ENCODE measurements around the gene TM2D1. TPM values are rescaled to one million over a fixed set of nuclear protein-coding genes. Genes with fewer than 3 reads are reported as not detected.

Gene TM2D1
- total RNA-seq, 1 experiment from 2014 or later = 45.8 TPM

DNA sequence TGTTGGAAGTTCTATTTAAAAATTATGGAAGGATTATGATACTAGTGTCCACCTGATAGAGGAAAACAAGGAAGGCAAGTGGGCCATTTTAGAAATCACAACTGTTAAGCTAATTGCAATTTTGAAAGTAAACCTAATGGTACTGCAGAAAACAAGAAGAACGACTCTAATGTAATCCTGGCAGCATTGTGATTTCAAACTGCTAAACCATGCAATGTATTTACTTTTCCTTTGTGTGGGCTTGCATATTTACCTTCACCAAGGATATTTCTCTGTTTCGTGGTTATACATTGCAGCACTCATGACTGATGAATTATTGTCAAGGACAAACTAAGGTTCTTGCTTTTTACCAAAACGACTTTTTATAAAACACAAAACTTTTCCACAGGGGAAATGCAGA is 88.1 kb downstream of the TM2D1 start:
- intact Hi-C loops (cut with micrococcal nuclease; ENCODE audit: unreplicated experiment) = no loop called here
- peaks cover 9% of the 10 kb centered on the region for H3K4me1 Mint-ChIP-seq (ENCODE audit: low read depth, unreplicated experiment)
- TF ChIP-seq, protein P1, sequence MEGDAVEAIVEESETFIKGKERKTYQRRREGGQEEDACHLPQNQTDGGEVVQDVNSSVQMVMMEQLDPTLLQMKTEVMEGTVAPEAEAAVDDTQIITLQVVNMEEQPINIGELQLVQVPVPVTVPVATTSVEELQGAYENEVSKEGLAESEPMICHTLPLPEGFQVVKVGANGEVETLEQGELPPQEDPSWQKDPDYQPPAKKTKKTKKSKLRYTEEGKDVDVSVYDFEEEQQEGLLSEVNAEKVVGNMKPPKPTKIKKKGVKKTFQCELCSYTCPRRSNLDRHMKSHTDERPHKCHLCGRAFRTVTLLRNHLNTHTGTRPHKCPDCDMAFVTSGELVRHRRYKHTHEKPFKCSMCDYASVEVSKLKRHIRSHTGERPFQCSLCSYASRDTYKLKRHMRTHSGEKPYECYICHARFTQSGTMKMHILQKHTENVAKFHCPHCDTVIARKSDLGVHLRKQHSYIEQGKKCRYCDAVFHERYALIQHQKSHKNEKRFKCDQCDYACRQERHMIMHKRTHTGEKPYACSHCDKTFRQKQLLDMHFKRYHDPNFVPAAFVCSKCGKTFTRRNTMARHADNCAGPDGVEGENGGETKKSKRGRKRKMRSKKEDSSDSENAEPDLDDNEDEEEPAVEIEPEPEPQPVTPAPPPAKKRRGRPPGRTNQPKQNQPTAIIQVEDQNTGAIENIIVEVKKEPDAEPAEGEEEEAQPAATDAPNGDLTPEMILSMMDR (IDR thresholded peaks at IDR 0.05; ENCODE audit: unreplicated experiment) = no peak
- CTCF ChIA-PET = interaction anchor here (0.6 to 0.7 kb wide), 2 partner anchors 16 to 47 kb away, joined by 4 to 9 read pairs; no protein-coding TSS in a partner anchor
- H3K27me3 Mint-ChIP-seq (ENCODE audit: unreplicated experiment) = peaks cover 26% of the 10 kb centered on the region
- no peaks in the 10 kb centered on the region for H3K36me3 Mint-ChIP-seq (ENCODE audit: insufficient read depth, unreplicated experiment)
- no peaks in the 10 kb centered on the region for H3K9me3 Mint-ChIP-seq (ENCODE audit: low read depth, unreplicated experiment)
- no peak overlapping the region for H3K27ac Mint-ChIP-seq (ENCODE audit: unreplicated experiment)
- BruUV-seq (replicated peaks) = no TSS peak
- no peak for DNase-seq
- H3K4me3 Mint-ChIP-seq (ENCODE audit: low read depth, unreplicated experiment) = no peak overlapping the region

DNA sequence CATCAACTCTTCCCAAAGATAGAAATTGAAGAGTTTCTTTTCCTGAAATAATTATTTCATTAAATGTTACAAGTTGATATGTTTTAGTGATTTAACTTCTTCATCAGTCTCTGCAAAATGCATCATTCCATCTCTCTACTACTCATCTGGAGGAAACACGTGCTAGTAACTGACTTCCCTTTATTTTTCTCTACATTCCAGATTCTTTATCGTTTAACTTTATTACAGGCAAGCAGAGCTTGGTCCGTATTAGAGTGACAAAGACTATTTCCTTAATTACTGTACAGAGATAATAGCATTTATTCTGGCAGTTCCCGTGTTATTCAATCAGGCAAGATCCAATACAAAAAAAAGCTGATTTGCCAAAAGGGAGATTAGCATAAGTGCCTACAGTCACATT is 88.6 kb downstream of the TM2D1 start:
- CTCF ChIA-PET = interaction anchor here (0.6 to 0.7 kb wide), 2 partner anchors 15 to 47 kb away, joined by 4 to 9 read pairs; no protein-coding TSS in a partner anchor
- no TSS peak for BruUV-seq (replicated peaks)

DNA sequence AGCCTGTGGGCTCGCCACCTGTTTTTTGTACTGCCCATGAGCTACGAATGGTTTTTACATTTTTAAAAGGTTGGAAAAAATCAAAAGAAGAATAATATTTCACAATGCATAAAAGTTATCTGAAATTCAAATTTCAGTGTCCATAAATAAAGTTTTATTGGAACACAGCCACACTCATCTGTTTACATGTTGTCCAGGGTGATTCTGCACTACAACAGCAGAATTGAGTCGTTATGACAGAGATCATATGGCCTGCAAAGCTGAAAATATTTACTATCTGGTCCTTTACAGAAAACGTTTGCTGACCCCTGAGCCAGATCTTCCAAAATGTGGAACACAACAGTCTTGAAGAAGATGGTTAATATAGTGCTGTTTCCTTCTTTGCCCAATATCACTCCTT is 89.4 kb downstream of the TM2D1 start:
- BruUV-seq (replicated peaks) = no TSS peak
- H3K27me3 Mint-ChIP-seq (ENCODE audit: unreplicated experiment) = peaks cover 25% of the 10 kb centered on the region

More for the DNA sequence above, 88.6 kb downstream of the TM2D1 start:
- TF ChIP-seq, protein P1 (IDR thresholded peaks at IDR 0.05; ENCODE audit: unreplicated experiment) = no peak
- no peaks in the 10 kb centered on the region for H3K9me3 Mint-ChIP-seq (ENCODE audit: low read depth, unreplicated experiment)
- intact Hi-C loops (cut with micrococcal nuclease; ENCODE audit: unreplicated experiment) = no loop called here
- no peak for DNase-seq
- peaks cover 5% of the 10 kb centered on the region for H3K4me1 Mint-ChIP-seq (ENCODE audit: low read depth, unreplicated experiment)
- no peak overlapping the region for H3K27ac Mint-ChIP-seq (ENCODE audit: unreplicated experiment)
- H3K4me3 Mint-ChIP-seq (ENCODE audit: low read depth, unreplicated experiment) = no peak overlapping the region
- peaks cover 26% of the 10 kb centered on the region for H3K27me3 Mint-ChIP-seq (ENCODE audit: unreplicated experiment)
- H3K36me3 Mint-ChIP-seq (ENCODE audit: insufficient read depth, unreplicated experiment) = no peaks in the 10 kb centered on the region

DNA sequence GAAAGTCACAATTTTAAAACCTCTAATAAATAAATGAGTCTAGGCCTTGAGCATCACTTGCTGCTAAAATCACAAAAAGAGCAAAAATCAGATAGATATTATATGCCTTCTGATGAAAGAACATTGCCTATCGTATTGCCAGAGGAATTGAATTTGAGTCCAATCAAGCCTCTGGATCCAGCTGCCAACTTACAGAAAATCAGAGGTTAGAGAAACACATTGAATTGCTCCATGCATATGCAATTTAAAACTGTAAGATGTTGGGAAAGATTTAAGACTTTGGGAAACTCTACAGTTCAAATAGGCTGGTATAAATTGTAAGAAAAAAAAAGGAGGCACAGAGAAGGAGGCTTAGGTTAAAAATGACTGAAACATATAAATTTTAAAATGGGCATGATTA is 93.5 kb downstream of the TM2D1 start:
- no peak for DNase-seq
- no peaks in the 10 kb centered on the region for H3K36me3 Mint-ChIP-seq (ENCODE audit: insufficient read depth, unreplicated experiment)
- BruUV-seq (replicated peaks) = no TSS peak
- no peak overlapping the region for H3K4me3 Mint-ChIP-seq (ENCODE audit: low read depth, unreplicated experiment)
- no peaks in the 10 kb centered on the region for H3K4me1 Mint-ChIP-seq (ENCODE audit: low read depth, unreplicated experiment)
- CTCF ChIA-PET = no interaction called here
- intact Hi-C loops (cut with micrococcal nuclease; ENCODE audit: unreplicated experiment) = no loop called here
- TF ChIP-seq, protein P1 (IDR thresholded peaks at IDR 0.05; ENCODE audit: unreplicated experiment) = no peak
- peaks cover 13% of the 10 kb centered on the region for H3K27me3 Mint-ChIP-seq (ENCODE audit: unreplicated experiment)
- H3K9me3 Mint-ChIP-seq (ENCODE audit: low read depth, unreplicated experiment) = no peaks in the 10 kb centered on the region
- no peak overlapping the region for H3K27ac Mint-ChIP-seq (ENCODE audit: unreplicated experiment)

More for the DNA sequence above, 89.4 kb downstream of the TM2D1 start:
- Mint-ChIP-seq H3K27ac (ENCODE audit: unreplicated experiment) (no peak overlapping the region), H3K36me3 (ENCODE audit: insufficient read depth, unreplicated experiment) (no peaks in the 10 kb centered on the region), H3K4me3 (ENCODE audit: low read depth, unreplicated experiment) (no peak overlapping the region), H3K4me1 (ENCODE audit: low read depth, unreplicated experiment) (no peaks in the 10 kb centered on the region), H3K9me3 (ENCODE audit: low read depth, unreplicated experiment) (no peaks in the 10 kb centered on the region)
- CTCF ChIA-PET = no interaction called here
- intact Hi-C loops (cut with micrococcal nuclease; ENCODE audit: unreplicated experiment) = no loop called here
- TF ChIP-seq, protein P1 (IDR thresholded peaks at IDR 0.05; ENCODE audit: unreplicated experiment) = no peak
- DNase-seq = no peak

Other genes starting within 250 kb of the TM2D1 start
- gene PATJ, start 17.3 kb upstream of the TM2D1 start, total RNA-seq (2022) = 58.4 and 72.2 TPM in 2 replicates

All from Calu3 (cell line).